Activated T-helper 17 cell treated with anti-CD3 and anti-CD28 coated beads, Interleukin-2, amount 50 U/mL, for 72 hours (primary cell): ENCODE results near the gene OSBP. TPM values are rescaled to one million over a fixed set of nuclear protein-coding genes. Genes with fewer than 3 reads are reported as not detected.

ENCODE experiments used
- ATAC-seq: fragments of 150-1000 bp; cut with Tn5 transposase; replicated peaks from 2 replicates; pipeline ENCODE4 v1.10.0; 2021; ENCODE audit warnings: mild to moderate bottlenecking, moderate library complexity
- H3K27ac Mint-ChIP-seq: one replicate; pipeline ENCODE4 v1.8.0; 2022; ENCODE audit warnings: mixed read lengths
- H3K27me3 Mint-ChIP-seq: one replicate; pipeline ENCODE4 v1.8.0; 2022; ENCODE audit warnings: mixed read lengths
- H3K36me3 Mint-ChIP-seq: one replicate; pipeline ENCODE4 v1.8.0; 2022; ENCODE audit warnings: low read depth, mild to moderate bottlenecking, mixed read lengths
- H3K4me1 Mint-ChIP-seq: one replicate; pipeline ENCODE4 v1.8.0; 2022; ENCODE audit warnings: mixed read lengths
- H3K4me3 Mint-ChIP-seq: one replicate; pipeline ENCODE4 v1.8.0; 2022; ENCODE audit warnings: mild to moderate bottlenecking, mixed read lengths
- H3K9me3 Mint-ChIP-seq: one replicate; pipeline ENCODE4 v1.8.0; 2022; ENCODE audit warnings: mixed read lengths
- total RNA-seq, 2 donors: library from RNA; stranded (reverse); gene quantifications; one replicate each; pipeline ENCODE4 v1.2.3, GENCODE V29; 2022

The OSBP gene
- total RNA-seq, 2 donors from 2014 or later = 31.0 to 33.0 TPM

GRCh38 chr11:59578369-59578768 is 37.2 kb downstream of the OSBP start:
- Mint-ChIP-seq H3K4me1 (no peaks in the 10 kb centered on the region), H3K4me3 (no peak overlapping the region), H3K9me3 (no peaks in the 10 kb centered on the region), H3K27ac (no peak overlapping the region), H3K36me3 (peaks cover 95% of the 10 kb centered on the region), H3K27me3 (no peaks in the 10 kb centered on the region)
- no peak for ATAC-seq

GRCh38 chr11:59575505-59575904 is 40.1 kb downstream of the OSBP start:
- Mint-ChIP-seq H3K4me1 (no peaks in the 10 kb centered on the region), H3K9me3 (no peaks in the 10 kb centered on the region), H3K4me3 (no peak overlapping the region), H3K27ac (no peak overlapping the region), H3K27me3 (no peaks in the 10 kb centered on the region), H3K36me3 (peaks cover 67% of the 10 kb centered on the region)
- no peak for ATAC-seq

DNA sequence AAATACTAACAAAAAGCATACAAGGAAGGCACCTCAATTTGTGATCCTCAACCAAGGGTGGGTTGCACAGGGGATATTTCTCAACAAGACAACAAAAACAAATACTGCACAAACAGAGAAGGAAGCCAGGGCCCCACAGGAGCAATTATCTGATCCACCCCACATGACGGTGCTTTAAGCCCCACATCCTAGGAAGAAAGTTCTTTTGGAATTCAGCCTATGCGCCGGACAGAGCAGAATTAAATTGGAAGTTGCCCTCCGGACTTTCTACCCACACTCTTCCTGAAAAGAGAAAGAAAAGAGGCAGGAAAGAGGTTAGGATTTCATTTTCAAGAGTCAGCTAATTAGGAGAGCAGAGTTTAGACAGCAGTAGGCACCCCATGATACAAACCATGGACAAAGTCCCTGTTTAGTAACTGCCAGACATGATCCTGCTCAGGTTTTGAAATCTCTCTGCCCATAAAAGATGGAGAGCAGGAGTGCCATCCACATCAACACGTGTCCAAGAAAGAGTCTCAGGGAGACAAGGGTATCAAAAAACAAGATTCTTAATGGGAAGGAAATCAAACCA is 40.6 kb downstream of the OSBP start:
- H3K27me3 Mint-ChIP-seq = no peaks in the 10 kb centered on the region
- no peak overlapping the region for H3K4me3 Mint-ChIP-seq
- no peaks in the 10 kb centered on the region for H3K9me3 Mint-ChIP-seq
- no peaks in the 10 kb centered on the region for H3K4me1 Mint-ChIP-seq
- H3K36me3 Mint-ChIP-seq = peaks cover 62% of the 10 kb centered on the region
- no peak overlapping the region for H3K27ac Mint-ChIP-seq
- ATAC-seq = no peak

- ATAC-seq = no peak
- H3K9me3 Mint-ChIP-seq = no peaks in the 10 kb centered on the region
- peaks cover 56% of the 10 kb centered on the region for H3K36me3 Mint-ChIP-seq
- H3K27ac Mint-ChIP-seq = no peak overlapping the region
- H3K4me3 Mint-ChIP-seq = no peak overlapping the region
- H3K27me3 Mint-ChIP-seq = no peaks in the 10 kb centered on the region
- no peaks in the 10 kb centered on the region for H3K4me1 Mint-ChIP-seq
These were observed 41.1 kb downstream of the OSBP start for GRCh38 chr11:59574467-59574866.

DNA sequence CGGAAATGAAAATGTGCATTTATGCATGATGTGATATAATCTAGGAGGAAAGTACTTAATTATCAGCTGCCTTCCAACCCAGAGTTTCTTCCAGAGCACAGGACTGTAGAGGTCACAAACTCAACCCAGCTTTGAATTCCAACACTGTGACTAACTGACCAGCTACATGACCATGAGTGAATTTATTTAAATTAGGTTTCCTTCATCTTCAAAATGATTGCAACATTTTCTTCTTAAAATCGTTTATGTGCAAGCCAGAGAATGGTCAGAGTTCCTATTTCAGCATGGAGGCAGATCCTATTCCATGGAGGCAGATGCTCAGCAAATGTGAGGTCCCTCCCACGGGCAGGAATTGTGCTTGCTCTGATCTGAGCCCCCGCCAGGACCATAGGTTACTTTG is 42.4 kb downstream of the OSBP start:
- Mint-ChIP-seq H3K27me3 (no peaks in the 10 kb centered on the region), H3K4me3 (no peak overlapping the region), H3K4me1 (no peaks in the 10 kb centered on the region), H3K9me3 (no peaks in the 10 kb centered on the region), H3K36me3 (peaks cover 44% of the 10 kb centered on the region), H3K27ac (no peak overlapping the region)
- ATAC-seq = no peak

DNA sequence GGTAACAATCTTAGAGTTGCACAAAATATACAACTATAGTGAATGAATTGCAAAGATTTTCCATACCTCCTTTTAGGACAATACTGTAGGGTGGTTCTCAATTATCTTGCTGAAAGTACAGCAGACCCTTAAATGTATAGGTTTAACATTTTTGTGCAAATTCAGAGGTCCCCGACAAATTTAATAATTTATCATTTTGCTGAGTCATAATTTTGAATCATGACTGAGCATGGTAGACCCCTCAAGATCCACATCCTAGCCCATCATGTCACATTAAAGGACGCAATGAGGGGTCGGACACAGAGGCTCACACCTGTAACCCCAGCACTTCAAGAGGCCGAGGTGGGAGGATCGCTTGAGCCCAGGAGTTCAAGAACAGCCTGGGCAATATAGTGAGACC is 43.5 kb downstream of the OSBP start:
- no peaks in the 10 kb centered on the region for H3K27me3 Mint-ChIP-seq
- no peak overlapping the region for H3K4me3 Mint-ChIP-seq
- no peak overlapping the region for H3K27ac Mint-ChIP-seq
- H3K4me1 Mint-ChIP-seq = no peaks in the 10 kb centered on the region
- peaks cover 33% of the 10 kb centered on the region for H3K36me3 Mint-ChIP-seq
- no peaks in the 10 kb centered on the region for H3K9me3 Mint-ChIP-seq
- ATAC-seq = no peak

GRCh38 chr11:59562292-59562691 is 53.3 kb downstream of the OSBP start:
- no peaks in the 10 kb centered on the region for H3K27me3 Mint-ChIP-seq
- H3K9me3 Mint-ChIP-seq = no peaks in the 10 kb centered on the region
- ATAC-seq = no peak
- peak overlapping the region; percentile 79 for H3K4me3 Mint-ChIP-seq
- H3K36me3 Mint-ChIP-seq = peaks cover 18% of the 10 kb centered on the region
- peaks cover 29% of the 10 kb centered on the region for H3K4me1 Mint-ChIP-seq
- no peak overlapping the region for H3K27ac Mint-ChIP-seq

- peak; percentile 62 for ATAC-seq
- no peaks in the 10 kb centered on the region for H3K9me3 Mint-ChIP-seq
- peaks cover 28% of the 10 kb centered on the region for H3K36me3 Mint-ChIP-seq
- H3K27me3 Mint-ChIP-seq = no peaks in the 10 kb centered on the region
- peak overlapping the region; percentile 100 for H3K27ac Mint-ChIP-seq
- H3K4me3 Mint-ChIP-seq = peak overlapping the region; percentile 79
- H3K4me1 Mint-ChIP-seq = peaks cover 35% of the 10 kb centered on the region
These were observed 54.7 kb downstream of the OSBP start for GRCh38 chr11:59560702-59561473.

DNA sequence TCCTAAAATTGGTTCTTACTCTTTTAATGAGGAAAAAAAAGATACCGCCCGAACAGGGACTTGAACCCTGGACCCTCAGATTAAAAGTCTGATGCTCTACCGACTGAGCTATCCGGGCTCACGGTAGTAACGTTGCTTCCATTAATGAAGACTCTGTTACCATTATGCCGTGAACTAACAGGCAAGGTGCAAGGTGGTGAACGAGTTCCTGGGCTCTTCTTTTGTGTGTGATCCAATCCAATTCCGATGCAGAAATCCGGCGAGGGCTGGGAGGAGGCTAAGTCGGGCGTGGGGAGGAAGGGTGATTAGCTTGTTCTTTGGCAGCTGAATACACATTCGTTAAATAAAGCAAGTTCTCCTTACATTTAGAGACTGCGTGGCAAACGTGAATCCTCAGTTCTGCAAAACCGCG is 55.3 kb downstream of the OSBP start:
- ATAC-seq = peak; percentile 43
- H3K27me3 Mint-ChIP-seq = no peaks in the 10 kb centered on the region
- H3K9me3 Mint-ChIP-seq = no peaks in the 10 kb centered on the region
- peaks cover 36% of the 10 kb centered on the region for H3K4me1 Mint-ChIP-seq
- H3K27ac Mint-ChIP-seq = peak overlapping the region; percentile 100
- H3K36me3 Mint-ChIP-seq = peaks cover 30% of the 10 kb centered on the region
- peak overlapping the region; percentile 79 for H3K4me3 Mint-ChIP-seq

- H3K4me1 Mint-ChIP-seq = peaks cover 36% of the 10 kb centered on the region
- H3K9me3 Mint-ChIP-seq = no peaks in the 10 kb centered on the region
- H3K27me3 Mint-ChIP-seq = no peaks in the 10 kb centered on the region
- peak overlapping the region; percentile 100 for H3K27ac Mint-ChIP-seq
- H3K4me3 Mint-ChIP-seq = peak overlapping the region; percentile 79
- ATAC-seq = no peak
- peaks cover 30% of the 10 kb centered on the region for H3K36me3 Mint-ChIP-seq
These were observed 55.7 kb downstream of the OSBP start for GRCh38 chr11:59559886-59560285.

DNA sequence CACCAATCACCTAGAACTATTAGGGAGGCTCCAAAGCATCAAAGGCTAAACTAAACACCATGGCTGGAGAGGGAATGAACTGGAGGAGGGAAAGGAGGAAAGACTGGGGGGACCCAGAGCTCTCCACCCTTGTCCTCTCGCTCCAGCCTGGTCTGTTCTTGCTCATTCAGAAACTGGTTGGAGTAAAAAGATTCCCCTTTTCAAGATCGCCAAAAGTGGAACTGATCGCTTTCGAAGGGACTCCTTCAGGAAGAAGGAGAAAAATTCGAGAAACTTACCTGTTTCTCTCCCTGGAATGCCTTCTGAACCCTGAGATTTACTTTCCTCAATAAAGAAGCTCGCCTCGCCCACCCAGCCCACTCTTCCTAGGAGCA is 57.3 kb downstream of the OSBP start:
- Mint-ChIP-seq H3K36me3 (peaks cover 30% of the 10 kb centered on the region), H3K27ac (peak overlapping the region; percentile 92), H3K27me3 (no peaks in the 10 kb centered on the region), H3K4me1 (peaks cover 36% of the 10 kb centered on the region), H3K4me3 (peak overlapping the region; percentile 79), H3K9me3 (no peaks in the 10 kb centered on the region)
- no peak for ATAC-seq

DNA sequence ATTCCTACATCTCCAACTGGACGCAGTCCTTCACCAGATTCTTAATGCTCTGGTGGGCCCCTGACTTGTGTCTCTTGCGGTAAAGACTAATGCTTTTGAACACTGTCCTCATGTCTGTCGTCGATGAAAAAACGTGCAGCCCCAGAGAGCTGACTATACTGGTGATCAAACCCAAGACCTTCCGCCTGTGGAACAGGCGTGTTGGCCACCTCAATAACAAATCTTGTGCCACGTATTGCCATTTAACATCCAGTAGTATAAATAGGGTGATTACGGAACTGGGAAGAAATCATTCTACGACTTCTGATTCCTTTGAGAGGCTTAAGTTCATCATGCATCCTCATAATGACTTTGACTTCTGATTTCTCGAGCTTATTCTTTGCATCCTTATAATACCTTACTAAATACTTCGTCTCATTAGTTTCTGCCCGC is 58.6 kb downstream of the OSBP start:
- ATAC-seq = peak; percentile 13
- H3K36me3 Mint-ChIP-seq = peaks cover 30% of the 10 kb centered on the region
- no peaks in the 10 kb centered on the region for H3K27me3 Mint-ChIP-seq
- peaks cover 31% of the 10 kb centered on the region for H3K4me1 Mint-ChIP-seq
- peak overlapping the region; percentile 92 for H3K27ac Mint-ChIP-seq
- peak overlapping the region; percentile 79 for H3K4me3 Mint-ChIP-seq
- H3K9me3 Mint-ChIP-seq = no peaks in the 10 kb centered on the region

DNA sequence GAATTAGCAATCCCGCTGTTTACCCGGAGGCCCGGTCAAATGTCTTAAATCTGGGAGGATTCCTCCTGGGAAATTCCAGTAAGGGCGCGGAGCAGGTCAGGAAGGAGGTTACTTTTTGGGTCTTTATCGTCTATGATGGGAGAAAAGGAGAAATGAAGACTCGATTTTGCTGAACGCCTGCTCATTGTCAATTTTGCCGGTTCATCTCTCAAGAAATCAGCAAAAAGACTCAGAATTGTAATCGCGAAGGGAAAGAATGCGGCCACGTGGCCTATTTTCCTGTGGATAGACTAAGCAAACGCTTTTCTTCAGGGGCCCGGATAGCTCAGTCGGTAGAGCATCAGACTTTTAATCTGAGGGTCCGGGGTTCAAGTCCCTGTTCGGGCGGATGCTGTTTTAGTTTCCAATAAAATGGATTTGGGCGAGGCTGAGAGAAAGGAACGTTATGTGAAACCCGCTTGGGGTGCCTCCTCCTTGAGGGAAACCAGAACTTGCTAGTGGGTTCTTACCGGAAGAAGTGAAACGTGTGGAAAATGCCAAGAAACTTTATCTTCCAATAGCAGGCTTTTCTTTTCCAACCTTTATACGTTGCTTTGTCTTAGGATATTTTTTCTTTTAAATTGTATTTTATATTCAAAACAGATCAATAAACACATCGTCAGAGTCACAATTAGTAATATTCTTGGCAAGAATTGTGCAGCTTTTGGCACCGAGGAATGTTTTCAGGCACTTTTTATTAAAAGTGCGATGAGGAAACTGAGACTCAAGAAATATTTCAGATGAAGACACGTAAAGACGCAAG is 59.3 kb downstream of the OSBP start:
- ATAC-seq = peak; percentile 38

DNA sequence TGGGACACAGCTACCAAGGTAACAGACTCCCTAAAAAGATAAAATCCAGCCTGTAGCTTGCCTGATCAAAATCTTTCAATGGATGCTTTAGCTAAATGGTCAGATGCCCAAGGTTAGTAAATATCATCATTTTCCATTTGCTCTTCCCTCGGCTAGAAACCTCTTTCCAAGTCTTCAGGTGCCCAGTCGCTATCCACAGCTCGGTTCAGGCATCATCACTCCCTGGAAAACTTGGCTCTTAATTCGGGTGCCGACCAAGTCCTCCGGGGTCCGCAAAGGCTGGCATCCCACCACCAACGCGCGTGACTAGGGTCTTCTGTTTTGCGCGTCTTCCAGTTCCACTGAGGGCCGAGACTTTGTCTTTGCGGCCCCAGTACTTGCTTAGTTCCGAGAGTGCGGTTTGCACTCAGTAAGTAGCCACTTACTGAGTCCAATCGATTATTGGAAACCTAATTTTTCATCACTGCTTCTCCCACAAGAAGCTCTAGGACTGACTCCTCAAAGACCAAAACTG is 59.9 kb downstream of the OSBP start:
- peak overlapping the region; percentile 92 for H3K27ac Mint-ChIP-seq
- H3K4me3 Mint-ChIP-seq = peak overlapping the region; percentile 79
- peaks cover 31% of the 10 kb centered on the region for H3K4me1 Mint-ChIP-seq
- no peaks in the 10 kb centered on the region for H3K9me3 Mint-ChIP-seq
- H3K27me3 Mint-ChIP-seq = no peaks in the 10 kb centered on the region
- peaks cover 40% of the 10 kb centered on the region for H3K36me3 Mint-ChIP-seq
- ATAC-seq = no peak

More for the DNA sequence above, 59.3 kb downstream of the OSBP start:
- peaks cover 34% of the 10 kb centered on the region for H3K4me1 Mint-ChIP-seq
- peak overlapping the region; percentile 92 for H3K27ac Mint-ChIP-seq
- no peaks in the 10 kb centered on the region for H3K9me3 Mint-ChIP-seq
- H3K27me3 Mint-ChIP-seq = no peaks in the 10 kb centered on the region
- H3K4me3 Mint-ChIP-seq = peak overlapping the region; percentile 79
- peaks cover 36% of the 10 kb centered on the region for H3K36me3 Mint-ChIP-seq
